Measurements from ENCODE around the gene ZNF467.

DNA sequence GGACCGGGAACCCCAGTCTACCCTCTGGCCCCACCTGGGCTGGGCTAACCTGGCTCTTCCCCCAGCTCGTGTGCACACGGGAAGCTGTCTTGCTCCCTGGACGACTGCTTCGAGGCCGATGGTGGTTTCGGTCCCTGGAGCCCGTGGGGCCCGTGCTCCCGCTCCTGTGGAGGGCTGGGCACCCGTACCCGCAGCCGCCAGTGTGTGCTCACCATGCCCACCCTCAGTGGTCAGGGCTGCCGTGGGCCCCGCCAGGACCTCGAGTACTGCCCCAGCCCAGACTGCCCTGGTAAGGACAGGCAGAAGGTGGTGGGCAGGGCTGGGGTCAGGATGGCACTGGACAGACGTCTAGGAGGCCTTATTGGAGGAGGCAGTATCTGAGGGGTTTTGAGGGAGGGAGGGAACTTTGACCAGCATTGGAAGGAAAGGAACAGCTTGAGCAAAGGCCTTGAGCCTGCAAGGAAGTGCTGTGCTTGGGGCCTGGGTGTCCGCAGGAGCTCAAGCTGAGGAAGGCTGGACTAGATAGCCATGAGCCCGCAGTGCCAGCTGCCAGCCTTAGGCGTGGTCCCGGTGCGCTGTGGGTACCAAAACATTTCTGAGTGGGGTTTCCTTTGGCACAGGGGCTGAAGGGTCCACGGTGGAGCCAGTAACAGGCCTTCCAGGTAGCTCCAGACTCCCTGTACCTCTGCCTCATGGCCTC is 44.6 kb upstream of the ZNF467 start:
- no peak for TF ChIP-seq GATA2 (IDR thresholded peaks at IDR 0.05; ENCODE audit: low read depth, low read length)
- TF ChIP-seq GATA3 (IDR thresholded peaks at IDR 0.05; ENCODE audit: low read depth, low read length), result no peak
